GM18870 (cell line): Measurements from ENCODE around the gene DNAAF9.
"Not testable (repeated sequence)": the region's sequence is repeated elsewhere in the genome, so short reads cannot be mapped to it uniquely, and the experiment has no call there.

ENCODE experiments used
- ATAC-seq: cut with Tn5 transposase; IDR thresholded peaks from one replicate; pipeline ENCODE4 v1.9.1; 2021; ENCODE audit warnings: moderate library complexity; ENCODE audit not compliant: unreplicated experiment

DNAAF9 gene

GRCh38 chr20:3407040-3407770 is at the start of gene DNAAF9:
DNAAF9 (minus strand) TSS chr20:3407669; CDS start chr20:3407557, 112 bp downstream.
- ATAC-seq, result no peak

DNA sequence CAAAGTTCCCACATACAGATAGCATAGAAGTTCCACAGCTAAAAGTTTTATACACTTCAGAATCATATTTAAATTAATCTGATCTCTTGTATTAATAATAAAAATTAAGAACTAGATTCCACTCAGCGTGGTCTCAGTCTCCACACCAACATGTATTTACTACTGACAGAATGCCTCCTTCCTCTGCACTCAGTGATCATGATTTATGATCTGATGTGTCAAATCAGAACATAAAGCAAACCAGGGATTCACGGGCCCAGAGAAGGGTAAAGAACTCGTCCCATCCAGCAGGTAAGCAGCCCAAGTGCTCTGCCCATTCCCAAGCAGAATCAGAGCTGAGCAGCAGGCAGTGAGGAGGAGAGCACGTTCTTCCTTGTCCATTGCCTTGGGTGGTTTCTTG is 49.2 kb upstream of the DNAAF9 start:
- no peak for ATAC-seq

DNA sequence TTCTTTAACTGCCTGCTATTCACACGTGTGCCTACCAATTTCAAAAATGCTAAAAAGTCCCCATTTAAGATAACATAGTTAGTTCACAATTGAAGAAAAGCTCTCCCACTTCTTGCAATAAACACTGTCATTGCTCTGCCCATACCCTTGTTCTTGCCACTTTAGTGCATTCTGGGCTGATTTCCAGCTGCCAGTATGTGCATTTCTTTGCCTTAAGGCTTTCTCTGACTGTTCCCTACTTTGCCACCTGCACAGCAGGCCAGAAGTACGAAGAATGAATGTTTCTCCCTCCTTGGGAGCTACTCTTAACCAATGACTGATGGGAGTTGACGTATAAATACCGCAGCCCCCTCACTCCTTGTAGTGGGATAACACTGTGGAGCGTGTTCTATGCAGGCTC is 47.4 kb upstream of the DNAAF9 start:
- no peak for ATAC-seq

GRCh38 chr20:3452690-3453089 is 45.2 kb upstream of the DNAAF9 start:
- ATAC-seq, result no peak

- no peak for ATAC-seq
Measured at GRCh38 chr20:3452136-3452535, 44.7 kb upstream of the DNAAF9 start.

DNA sequence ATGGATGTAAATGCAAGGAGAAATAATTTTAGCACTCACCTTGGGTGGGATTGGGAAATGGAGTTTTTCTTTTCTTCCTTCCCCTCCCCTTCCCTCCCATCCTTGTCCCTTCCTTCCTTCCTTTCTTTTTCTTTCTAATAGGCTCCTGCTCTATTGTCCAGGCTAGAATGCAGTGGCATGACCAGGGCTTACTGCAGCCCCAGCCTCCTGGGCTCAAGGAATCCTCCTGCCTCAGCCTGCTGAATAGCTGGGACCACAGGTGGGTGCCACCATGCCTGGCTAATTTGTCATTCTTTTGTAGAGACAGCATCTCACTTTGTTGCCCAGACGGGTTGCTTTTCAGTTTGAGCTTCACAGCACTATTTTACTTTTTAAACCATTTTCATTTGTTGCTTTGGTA is 41.9 kb upstream of the DNAAF9 start:
- ATAC-seq, result no peak

- no peak for ATAC-seq
Measured at GRCh38 chr20:3447321-3447720, 39.9 kb upstream of the DNAAF9 start.

GRCh38 chr20:3446779-3447178 is 39.3 kb upstream of the DNAAF9 start:
- ATAC-seq, result no peak

GRCh38 chr20:3436864-3437574 is 29.6 kb upstream of the DNAAF9 start:
- no peak for ATAC-seq

DNA sequence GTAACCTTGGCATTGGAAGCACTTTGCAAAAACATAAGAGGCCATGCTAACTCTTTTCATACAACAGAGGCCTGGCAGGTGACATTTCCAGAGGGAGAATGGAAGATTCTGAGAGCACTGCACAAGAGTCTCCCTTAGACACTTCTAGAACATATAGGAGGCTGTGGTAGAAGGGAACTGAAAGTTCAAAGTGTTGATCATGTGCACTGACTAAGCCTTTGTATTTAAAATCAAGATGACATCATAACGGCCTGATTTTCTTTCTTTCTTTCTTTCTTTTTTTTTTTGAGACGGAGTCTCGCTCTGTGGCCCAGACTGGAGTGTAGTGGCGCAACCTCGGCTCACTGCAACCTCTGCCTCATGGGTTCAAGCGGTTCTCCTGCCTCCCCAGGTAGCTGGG is 26.8 kb upstream of the DNAAF9 start:
- no peak for ATAC-seq

GRCh38 chr20:3433744-3434143 is 26.3 kb upstream of the DNAAF9 start:
- ATAC-seq, result no peak

DNA sequence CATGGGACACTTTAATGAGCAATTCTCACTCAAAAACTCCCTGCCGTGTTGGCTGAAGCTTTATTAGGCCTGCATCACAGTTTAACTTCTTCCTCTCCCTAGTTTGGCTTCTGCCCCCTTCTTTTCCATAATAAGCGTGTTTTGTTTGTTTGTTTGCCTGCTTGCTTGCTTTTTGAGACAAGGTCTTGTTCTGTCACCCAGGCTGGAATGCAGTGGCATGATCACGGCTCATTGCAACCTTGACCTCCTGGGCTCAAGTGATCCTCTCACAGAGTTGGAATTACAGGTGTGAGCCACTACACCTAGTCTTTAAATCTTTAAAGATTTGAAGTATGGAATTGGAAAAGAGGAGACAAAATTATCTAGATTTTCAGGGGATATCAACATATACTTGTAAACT is 25.4 kb upstream of the DNAAF9 start:
- no peak for ATAC-seq

- ATAC-seq, result no peak
Measured at GRCh38 chr20:3431109-3431508, 23.6 kb upstream of the DNAAF9 start.

- peak; percentile 87 for ATAC-seq
Measured at GRCh38 chr20:3430376-3431069, 23.1 kb upstream of the DNAAF9 start.

GRCh38 chr20:3426766-3427165 is 19.3 kb upstream of the DNAAF9 start:
- not testable (repeated sequence) for ATAC-seq

DNA sequence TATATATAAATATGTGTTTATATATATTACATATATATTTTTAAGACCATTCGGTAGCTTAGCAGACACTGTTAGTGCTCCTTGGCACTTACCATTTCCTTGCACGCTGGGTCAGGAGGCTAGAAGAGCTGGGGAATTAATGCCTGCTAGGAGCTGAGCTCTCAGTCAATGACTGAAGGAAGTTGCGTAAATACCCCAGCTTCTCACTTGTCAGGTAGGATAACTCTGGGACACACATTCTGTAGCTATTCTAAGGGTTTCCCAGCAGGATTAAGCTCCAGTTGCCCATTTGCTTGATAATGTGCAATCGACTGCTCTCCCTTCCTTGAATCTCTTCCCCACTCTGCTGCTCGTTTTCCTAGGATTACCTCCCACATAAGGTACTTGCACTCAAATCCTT is 15.7 kb upstream of the DNAAF9 start:
- no peak for ATAC-seq

DNA sequence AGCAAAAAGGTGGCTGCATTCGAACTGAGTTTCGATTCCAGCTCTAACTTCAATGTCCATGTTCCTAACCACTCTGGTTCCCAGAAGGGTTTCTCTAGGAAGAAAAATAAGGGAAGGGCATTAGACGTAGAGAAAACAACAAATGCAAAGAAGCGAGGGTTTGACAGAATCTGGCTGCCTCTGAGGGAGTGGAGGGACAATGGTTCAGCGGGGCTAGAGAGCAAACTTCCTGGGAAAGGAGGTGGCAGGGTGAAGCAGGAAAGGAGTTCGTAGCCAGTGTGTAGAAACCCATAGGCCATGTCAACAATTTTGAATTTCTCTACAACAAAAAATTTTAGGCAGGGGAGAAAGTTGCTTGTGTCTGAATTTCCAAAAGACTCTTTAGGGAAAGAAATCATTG is 14.5 kb upstream of the DNAAF9 start:
- no peak for ATAC-seq

DNA sequence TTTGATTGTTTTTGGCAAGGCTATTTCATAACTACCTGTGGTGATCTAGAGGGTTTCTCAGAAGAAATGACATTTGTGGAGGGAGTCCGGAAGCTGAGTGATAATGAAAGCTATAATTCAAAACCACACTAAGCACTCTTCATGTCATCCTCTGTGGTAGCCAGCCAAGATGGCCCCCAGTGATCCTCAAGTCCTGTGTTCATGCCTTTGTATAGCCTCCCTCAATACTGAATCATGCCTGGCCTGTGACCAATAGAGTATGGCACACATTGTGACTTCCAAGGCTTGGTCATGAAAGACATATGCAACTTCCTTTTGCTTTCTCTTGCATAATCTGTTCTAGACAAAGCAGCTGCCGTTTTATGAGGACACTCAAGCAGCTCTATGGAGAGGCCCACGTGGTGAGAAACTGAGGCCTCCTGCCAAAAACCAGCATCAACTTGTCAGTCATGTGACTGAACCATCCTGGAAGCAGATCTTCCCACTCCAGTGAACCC is 12.8 kb upstream of the DNAAF9 start:
- ATAC-seq, result peak; percentile 94

- not testable (repeated sequence) for ATAC-seq
Measured at GRCh38 chr20:3418161-3418560, 10.7 kb upstream of the DNAAF9 start.

GRCh38 chr20:3414122-3414521 is 6.7 kb upstream of the DNAAF9 start:
- ATAC-seq, result no peak

GRCh38 chr20:3413393-3413889 is 6.0 kb upstream of the DNAAF9 start:
- no peak for ATAC-seq
